HPDE6-E6E7 (cell line): ENCODE results near the gene IQCE.

ENCODE experiments used
- DNase-seq: peaks from one replicate; pipeline ENCODE4 v3.0.0; 2011; ENCODE audit warnings: missing footprints; ENCODE audit errors: extremely low spot score

IQCE gene

GRCh38 chr7:2616387-2617324 lies 57.9 kb downstream of the IQCE start:
- no peak for DNase-seq

- no peak for DNase-seq
These were observed 58.6 kb downstream of the IQCE start for GRCh38 chr7:2617325-2617905.

- DNase-seq, result no peak
These were observed 60.3 kb downstream of the IQCE start for GRCh38 chr7:2619116-2619515.

- no peak for DNase-seq
These were observed 62.5 kb downstream of the IQCE start for GRCh38 chr7:2621061-2621828.

GRCh38 chr7:2621948-2622640 lies 63.3 kb downstream of the IQCE start:
- DNase-seq, result no peak

GRCh38 chr7:2622869-2623697 lies 64.3 kb downstream of the IQCE start:
- no peak for DNase-seq

GRCh38 chr7:2623698-2624014 lies 64.9 kb downstream of the IQCE start:
- no peak for DNase-seq

- DNase-seq, result no peak
These were observed 65.6 kb downstream of the IQCE start for GRCh38 chr7:2624293-2624886.

GRCh38 chr7:2626498-2627117 lies 67.8 kb downstream of the IQCE start:
- DNase-seq, result no peak

GRCh38 chr7:2627258-2628129 lies 68.7 kb downstream of the IQCE start:
- no peak for DNase-seq

GRCh38 chr7:2628130-2628482 lies 69.3 kb downstream of the IQCE start:
- DNase-seq, result no peak

GRCh38 chr7:2628891-2629290 lies 70.1 kb downstream of the IQCE start:
- no peak for DNase-seq

- no peak for DNase-seq
These were observed 71.2 kb downstream of the IQCE start for GRCh38 chr7:2629746-2630681.

- no peak for DNase-seq
These were observed 73.4 kb downstream of the IQCE start, which contains the start of gene TTYH3 for GRCh38 chr7:2631946-2632732. Gene TTYH3 (plus strand): TSS chr7:2631986. CDS start chr7:2632156, 170 bp downstream.

GRCh38 chr7:2632733-2633537 lies 74.2 kb downstream of the IQCE start:
- peak; percentile 49 for DNase-seq

- peak; percentile 70 for DNase-seq
These were observed 74.9 kb downstream of the IQCE start for GRCh38 chr7:2633538-2634266.
